Sigmoid colon (tissue), 7 donors: ENCODE results near the gene GGT6. TPM values are rescaled to one million over a fixed set of nuclear protein-coding genes. Genes with fewer than 3 reads are reported as not detected.

Experiments
- DNase-seq: peaks from one replicate; pipeline ENCODE4 v3.0.0-alpha.2; 2019
- H3K27ac ChIP-seq, 4 donors: fragments of 200-600 bp; sonication (generic); one replicate each; pipeline ENCODE4 v1.5.1; 2016 to 2019; ENCODE audit warnings: mild to moderate bottlenecking in 1 of 4
- H3K27me3 ChIP-seq, 3 donors: fragments of 200-600 bp; sonication (generic); one replicate each; pipeline ENCODE4 v1.5.1; 2019; ENCODE audit warnings: mild to moderate bottlenecking in 1 of 3
- H3K36me3 ChIP-seq, 4 donors: fragments of 200-600 bp; sonication (generic); one replicate each; pipeline ENCODE4 v1.5.1; 2016 to 2019
- H3K4me1 ChIP-seq, 4 donors: fragments of 200-600 bp; sonication (generic); one replicate each; pipeline ENCODE4 v1.5.1; 2017 to 2019
- H3K4me3 ChIP-seq, 4 donors: fragments of 200-600 bp; sonication (generic); one replicate each; pipeline ENCODE4 v1.5.1; 2017 to 2019; ENCODE audit warnings: mild to moderate bottlenecking in 2 of 4, moderate library complexity in 1 of 4
- H3K9me3 ChIP-seq, 4 donors: fragments of 200-600 bp in 3 of 4; sonication (generic) in 3 of 4; one replicate each; pipeline versions ENCODE4 v1.5.1 to v1.6.1; 2013 to 2019
- CTCF ChIP-seq, 4 experiments: fragments of 450-650 bp in 3 of 4; fragments of 200-600 bp in 1 of 4; IDR thresholded peaks; one replicate each; pipeline ENCODE4 v1.5.1; 2016 to 2019; ENCODE audit warnings: antibody characterized with exemption in 4 of 4, mild to moderate bottlenecking in 3 of 4, moderate library complexity in 2 of 4
- EP300 ChIP-seq, 4 donors: sonication (generic); formaldehyde crosslinking; IDR thresholded peaks; one replicate each; pipeline ENCODE4 v1.6.1; 2017; ENCODE audit warnings: antibody characterized with exemption in 4 of 4
- POLR2A ChIP-seq, 2 donors: fragments of 450-650 bp; IDR thresholded peaks; one replicate each; pipeline ENCODE4 v1.6.1; 2016; ENCODE audit warnings: antibody characterized with exemption in 2 of 2, mild to moderate bottlenecking in 2 of 2, moderate library complexity in 2 of 2
- POLR2AphosphoS5 ChIP-seq, 4 donors: sonication (generic); formaldehyde crosslinking; IDR thresholded peaks; one replicate each; pipeline ENCODE4 v1.6.1; 2017; ENCODE audit warnings: antibody characterized with exemption in 4 of 4
- WGBS, 2 donors: extraction: QIAGEN DNeasy Blood & Tissue Kit; methylation state at CpG; one replicate each; pipeline ENCODE4 v1.1.7; 2013; 5-methylcytosine and 5-hydroxymethylcytosine counted together
- intact Hi-C: fragments of 100-400 bp; cut with DNase I; formaldehyde crosslinking; loops from one replicate; pipeline ENCODE4 v1.15.1; 2023
- polyA plus RNA-seq, 3 donors: library from polyadenylated mRNA; stranded (reverse); fragments of 200-250 nt; gene quantifications; one replicate each; pipeline ENCODE4 v1.2.3, GENCODE V29; 2013
- total RNA-seq, 4 donors: library from RNA; depleted of rRNA; stranded (reverse); fragments of >200 nt; gene quantifications; one replicate each; pipeline ENCODE4 v1.1.0, GENCODE V29; 2016
- donor health status: healthy with polysubstance abuse.
- donor health status: Bipolar disorder and iron deficiency.
- donor health status: healthy.

GGT6 gene
- 1 to 10 TPM in 1 of 4 donors, under 1 TPM in 1, not detected in 2; 0.71 to 3.0 TPM for total RNA-seq
- polyA plus RNA-seq: 10 to 100 TPM; 22.2 to 94.4 (median 28.4) TPM

- peak; percentile 65 for DNase-seq
- H3K27ac ChIP-seq: peak within 1 kb of the TSS in 1 of 4 donors; percentile 9
Measured at GRCh38 chr17:4560421-4560820, at the start of gene GGT6. Gene GGT6 (minus strand): TSS chr17:4560577. CDS start chr17:4560521, 56 bp downstream.

GRCh38 chr17:4610162-4610561 lies 49.8 kb upstream of the GGT6 start:
- intact Hi-C loops: no loop called here
- WGBS, 2 donors: 29 to 74% methylated on average over 5 of the region's 5 CpGs
- peaks cover 0 to 16% (median 3%) of the 10 kb centered on the region in 4 donors for H3K4me1 ChIP-seq
- TF ChIP-seq CTCF (IDR thresholded peaks at IDR 0.05) (no peak), POLR2A (IDR thresholded peaks at IDR 0.05) (no peak), EP300 (IDR thresholded peaks at IDR 0.05) (no peak), POLR2AphosphoS5 (IDR thresholded peaks at IDR 0.05) (no peak)
- no peaks in the 10 kb centered on the region for H3K36me3 ChIP-seq
- H3K9me3 ChIP-seq: no peaks in the 10 kb centered on the region
- H3K4me3 ChIP-seq: no peak overlapping the region
- peaks cover 0 to 3% (median 0%) of the 10 kb centered on the region in 3 donors for H3K27me3 ChIP-seq
- DNase-seq: no peak
- no peak overlapping the region for H3K27ac ChIP-seq

More at GRCh38 chr17:4560421-4560820, at the start of gene GGT6:
- Histone ChIP-seq H3K36me3 (no peaks in the 10 kb centered on the region), H3K4me1 (peaks cover 0 to 11% (median 7%) of the 10 kb centered on the region in 4 donors), H3K4me3 (no peak within 1 kb of the TSS), H3K9me3 (no peaks in the 10 kb centered on the region), H3K27me3 (no peaks in the 10 kb centered on the region)
- 16 to 69% methylated on average over 12 of the region's 12 CpGs for WGBS, 2 donors
- intact Hi-C loops: no loop called here
- peak in 1 of 2 donors; percentile 35 for TF ChIP-seq POLR2A (IDR thresholded peaks at IDR 0.05)
- no peak for TF ChIP-seq EP300 (IDR thresholded peaks at IDR 0.05)

GRCh38 chr17:4609761-4610160 lies 49.4 kb upstream of the GGT6 start:
- Histone ChIP-seq H3K9me3 (no peaks in the 10 kb centered on the region), H3K27me3 (peaks cover 0 to 3% (median 0%) of the 10 kb centered on the region in 3 donors), H3K27ac (no peak overlapping the region), H3K4me3 (no peak overlapping the region), H3K36me3 (no peaks in the 10 kb centered on the region), H3K4me1 (peaks cover 0 to 16% (median 3%) of the 10 kb centered on the region in 4 donors)
- TF ChIP-seq CTCF (IDR thresholded peaks at IDR 0.05) (no peak), POLR2A (IDR thresholded peaks at IDR 0.05) (no peak), POLR2AphosphoS5 (IDR thresholded peaks at IDR 0.05) (no peak), EP300 (IDR thresholded peaks at IDR 0.05) (no peak)
- WGBS, 2 donors: 90 to 93% methylated on average over 7 of the region's 7 CpGs
- intact Hi-C loops: no loop called here
- no peak for DNase-seq

GRCh38 chr17:4607773-4608187 lies 47.4 kb upstream of the GGT6 start:
- WGBS, 2 donors: 23 to 62% methylated on average over 9 of the region's 9 CpGs
- TF ChIP-seq EP300 (IDR thresholded peaks at IDR 0.05) (no peak), POLR2AphosphoS5 (IDR thresholded peaks at IDR 0.05) (no peak), CTCF (IDR thresholded peaks at IDR 0.05) (no peak), POLR2A (IDR thresholded peaks at IDR 0.05) (no peak)
- Histone ChIP-seq H3K4me1 (peaks cover 0 to 16% (median 3%) of the 10 kb centered on the region in 4 donors), H3K27me3 (peaks cover 0 to 3% (median 0%) of the 10 kb centered on the region in 3 donors), H3K9me3 (no peaks in the 10 kb centered on the region), H3K36me3 (no peaks in the 10 kb centered on the region), H3K27ac (peak overlapping the region; percentile 38 to 62 (median 52)), H3K4me3 (no peak overlapping the region)
- intact Hi-C loops: no loop called here
- DNase-seq: peak; percentile 84

GRCh38 chr17:4607261-4607741 lies 46.9 kb upstream of the GGT6 start:
- H3K27me3 ChIP-seq: peaks cover 0 to 3% (median 0%) of the 10 kb centered on the region in 3 donors
- no peak for TF ChIP-seq CTCF (IDR thresholded peaks at IDR 0.05)
- no peak for TF ChIP-seq POLR2A (IDR thresholded peaks at IDR 0.05)
- TF ChIP-seq EP300 (IDR thresholded peaks at IDR 0.05): no peak
- TF ChIP-seq POLR2AphosphoS5 (IDR thresholded peaks at IDR 0.05): no peak
- peaks cover 0 to 16% (median 3%) of the 10 kb centered on the region in 4 donors for H3K4me1 ChIP-seq
- DNase-seq: no peak
- no peaks in the 10 kb centered on the region for H3K9me3 ChIP-seq
- H3K4me3 ChIP-seq: no peak overlapping the region
- 81 to 91% methylated on average over 25 of the region's 25 CpGs for WGBS, 2 donors
- intact Hi-C loops: no loop called here
- no peaks in the 10 kb centered on the region for H3K36me3 ChIP-seq
- H3K27ac ChIP-seq: peak overlapping the region; percentile 38 to 62 (median 52)
